Sigmoid colon (tissue), 7 donors: ENCODE data around the gene SULT4A1. TPM values are rescaled to one million over a fixed set of nuclear protein-coding genes. Genes with fewer than 3 reads are reported as not detected.
"Not testable (repeated sequence)": the region's sequence is repeated elsewhere in the genome, so short reads cannot be mapped to it uniquely, and the experiment has no call there.

Source experiments
- DNase-seq: peaks from one replicate; pipeline ENCODE4 v3.0.0-alpha.2; 2019
- H3K27ac ChIP-seq, 4 donors: fragments of 200-600 bp; sonication (generic); one replicate each; pipeline ENCODE4 v1.5.1; 2016 to 2019; ENCODE audit warnings: mild to moderate bottlenecking in 1 of 4
- H3K27me3 ChIP-seq, 3 donors: fragments of 200-600 bp; sonication (generic); one replicate each; pipeline ENCODE4 v1.5.1; 2019; ENCODE audit warnings: mild to moderate bottlenecking in 1 of 3
- H3K36me3 ChIP-seq, 4 donors: fragments of 200-600 bp; sonication (generic); one replicate each; pipeline ENCODE4 v1.5.1; 2016 to 2019
- H3K4me1 ChIP-seq, 4 donors: fragments of 200-600 bp; sonication (generic); one replicate each; pipeline ENCODE4 v1.5.1; 2017 to 2019
- H3K4me3 ChIP-seq, 4 donors: fragments of 200-600 bp; sonication (generic); one replicate each; pipeline ENCODE4 v1.5.1; 2017 to 2019; ENCODE audit warnings: mild to moderate bottlenecking in 2 of 4, moderate library complexity in 1 of 4
- H3K9me3 ChIP-seq, 4 donors: fragments of 200-600 bp in 3 of 4; sonication (generic) in 3 of 4; one replicate each; pipeline versions ENCODE4 v1.5.1 to v1.6.1; 2013 to 2019
- EP300 ChIP-seq, 4 donors: sonication (generic); formaldehyde crosslinking; IDR thresholded peaks; one replicate each; pipeline ENCODE4 v1.6.1; 2017; ENCODE audit warnings: antibody characterized with exemption in 4 of 4
- POLR2A ChIP-seq, 2 donors: fragments of 450-650 bp; IDR thresholded peaks; one replicate each; pipeline ENCODE4 v1.6.1; 2016; ENCODE audit warnings: antibody characterized with exemption in 2 of 2, mild to moderate bottlenecking in 2 of 2, moderate library complexity in 2 of 2
- POLR2AphosphoS5 ChIP-seq, 4 donors: sonication (generic); formaldehyde crosslinking; IDR thresholded peaks; one replicate each; pipeline ENCODE4 v1.6.1; 2017; ENCODE audit warnings: antibody characterized with exemption in 4 of 4
- WGBS, 2 donors: extraction: QIAGEN DNeasy Blood & Tissue Kit; methylation state at CpG; one replicate each; pipeline ENCODE4 v1.1.7; 2013; 5-methylcytosine and 5-hydroxymethylcytosine counted together
- intact Hi-C: fragments of 100-400 bp; cut with DNase I; formaldehyde crosslinking; loops from one replicate; pipeline ENCODE4 v1.15.1; 2023
- polyA plus RNA-seq, 3 donors: library from polyadenylated mRNA; stranded (reverse); fragments of 200-250 nt; gene quantifications; one replicate each; pipeline ENCODE4 v1.2.3, GENCODE V29; 2013
- total RNA-seq, 4 donors: library from RNA; depleted of rRNA; stranded (reverse); fragments of >200 nt; gene quantifications; one replicate each; pipeline ENCODE4 v1.1.0, GENCODE V29; 2016
- TF ChIP-seq, protein P1 (sequence below), 4 experiments: fragments of 450-650 bp in 3 of 4; fragments of 200-600 bp in 1 of 4; IDR thresholded peaks; one replicate each; pipeline ENCODE4 v1.5.1; 2016 to 2019; ENCODE audit warnings: antibody characterized with exemption in 4 of 4, mild to moderate bottlenecking in 3 of 4, moderate library complexity in 2 of 4
- donor health status: healthy with polysubstance abuse.
- donor health status: Bipolar disorder and iron deficiency.
- donor health status: healthy.

SULT4A1 gene
- total and polyA plus RNA-seq, 7 donors: 1.3 to 3.9 (median 2.2) TPM; not detected in 2

- Histone ChIP-seq H3K4me1 (no peaks in the 10 kb centered on the region), H3K27me3 (peaks cover 0 to 44% (median 12%) of the 10 kb centered on the region in 3 donors), H3K27ac (no peak overlapping the region), H3K9me3 (no peaks in the 10 kb centered on the region), H3K36me3 (no peaks in the 10 kb centered on the region), H3K4me3 (no peak overlapping the region)
- intact Hi-C loops: no loop called here
- DNase-seq: peak; percentile 21
- 55 to 69% methylated on average over 12 of the region's 12 CpGs for WGBS, 2 donors
- TF ChIP-seq, protein P1, sequence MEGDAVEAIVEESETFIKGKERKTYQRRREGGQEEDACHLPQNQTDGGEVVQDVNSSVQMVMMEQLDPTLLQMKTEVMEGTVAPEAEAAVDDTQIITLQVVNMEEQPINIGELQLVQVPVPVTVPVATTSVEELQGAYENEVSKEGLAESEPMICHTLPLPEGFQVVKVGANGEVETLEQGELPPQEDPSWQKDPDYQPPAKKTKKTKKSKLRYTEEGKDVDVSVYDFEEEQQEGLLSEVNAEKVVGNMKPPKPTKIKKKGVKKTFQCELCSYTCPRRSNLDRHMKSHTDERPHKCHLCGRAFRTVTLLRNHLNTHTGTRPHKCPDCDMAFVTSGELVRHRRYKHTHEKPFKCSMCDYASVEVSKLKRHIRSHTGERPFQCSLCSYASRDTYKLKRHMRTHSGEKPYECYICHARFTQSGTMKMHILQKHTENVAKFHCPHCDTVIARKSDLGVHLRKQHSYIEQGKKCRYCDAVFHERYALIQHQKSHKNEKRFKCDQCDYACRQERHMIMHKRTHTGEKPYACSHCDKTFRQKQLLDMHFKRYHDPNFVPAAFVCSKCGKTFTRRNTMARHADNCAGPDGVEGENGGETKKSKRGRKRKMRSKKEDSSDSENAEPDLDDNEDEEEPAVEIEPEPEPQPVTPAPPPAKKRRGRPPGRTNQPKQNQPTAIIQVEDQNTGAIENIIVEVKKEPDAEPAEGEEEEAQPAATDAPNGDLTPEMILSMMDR (IDR thresholded peaks at IDR 0.05): no peak
- TF ChIP-seq POLR2AphosphoS5 (IDR thresholded peaks at IDR 0.05) (no peak), EP300 (IDR thresholded peaks at IDR 0.05) (no peak), POLR2A (IDR thresholded peaks at IDR 0.05) (no peak)
These were observed 15.9 kb upstream of the SULT4A1 start for GRCh38 chr22:43878079-43878795.

DNA sequence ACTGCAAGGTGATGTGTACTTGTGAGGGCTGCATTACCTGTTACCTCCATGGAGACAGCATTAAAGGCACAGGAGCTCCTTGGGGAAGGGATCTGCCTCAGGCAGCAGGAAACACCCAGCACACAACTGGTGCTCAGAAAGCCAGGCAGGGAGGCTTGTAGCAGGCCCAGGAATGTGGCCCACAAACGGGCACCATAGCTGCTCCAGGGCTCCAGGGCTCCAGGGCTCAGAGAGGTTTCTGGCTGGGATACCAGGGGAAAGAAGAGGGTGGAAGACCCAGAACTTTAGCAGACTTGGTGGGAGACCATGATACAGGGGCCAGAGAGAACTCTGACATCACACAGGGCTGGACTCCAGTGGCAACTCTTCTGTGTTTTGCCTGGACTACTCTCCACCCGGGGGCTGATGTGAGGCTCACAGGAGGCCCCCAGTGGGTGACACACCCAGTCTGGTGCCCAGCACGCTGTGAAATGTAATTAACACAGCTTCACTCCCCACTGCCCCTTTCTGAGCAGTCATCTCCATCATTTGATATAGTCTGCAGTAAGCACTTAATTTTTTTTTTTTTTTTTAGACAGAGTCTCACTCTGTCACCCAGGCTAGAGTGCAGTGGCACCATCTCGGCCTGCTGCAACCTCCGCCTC lies 14.7 kb upstream of the SULT4A1 start:
- Histone ChIP-seq H3K4me1 (no peaks in the 10 kb centered on the region), H3K27me3 (peaks cover 0 to 44% (median 12%) of the 10 kb centered on the region in 3 donors), H3K4me3 (no peak overlapping the region), H3K9me3 (no peaks in the 10 kb centered on the region), H3K27ac (no peak overlapping the region), H3K36me3 (no peaks in the 10 kb centered on the region)
- TF ChIP-seq, protein P1 (IDR thresholded peaks at IDR 0.05): no peak
- TF ChIP-seq EP300 (IDR thresholded peaks at IDR 0.05) (no peak), POLR2A (IDR thresholded peaks at IDR 0.05) (no peak)
- intact Hi-C loops: no loop called here
- DNase-seq: peak; percentile 27
- 54 to 75% methylated on average over 5 of the region's 5 CpGs for WGBS, 2 donors

- no peak overlapping the region for H3K27ac ChIP-seq
- 88 to 94% methylated on average over 5 of the region's 5 CpGs for WGBS, 2 donors
- H3K36me3 ChIP-seq: no peaks in the 10 kb centered on the region
- no peaks in the 10 kb centered on the region for H3K9me3 ChIP-seq
- TF ChIP-seq EP300 (IDR thresholded peaks at IDR 0.05) (no peak), POLR2A (IDR thresholded peaks at IDR 0.05) (no peak), POLR2AphosphoS5 (IDR thresholded peaks at IDR 0.05) (no peak)
- TF ChIP-seq, protein P1 (IDR thresholded peaks at IDR 0.05): no peak
- no peak for DNase-seq
- no peak overlapping the region for H3K4me3 ChIP-seq
- intact Hi-C loops: no loop called here
- peaks cover 0 to 19% (median 0%) of the 10 kb centered on the region in 3 donors for H3K27me3 ChIP-seq
- H3K4me1 ChIP-seq: no peaks in the 10 kb centered on the region
These were observed 7.5 kb upstream of the SULT4A1 start for GRCh38 chr22:43869799-43870198.

DNA sequence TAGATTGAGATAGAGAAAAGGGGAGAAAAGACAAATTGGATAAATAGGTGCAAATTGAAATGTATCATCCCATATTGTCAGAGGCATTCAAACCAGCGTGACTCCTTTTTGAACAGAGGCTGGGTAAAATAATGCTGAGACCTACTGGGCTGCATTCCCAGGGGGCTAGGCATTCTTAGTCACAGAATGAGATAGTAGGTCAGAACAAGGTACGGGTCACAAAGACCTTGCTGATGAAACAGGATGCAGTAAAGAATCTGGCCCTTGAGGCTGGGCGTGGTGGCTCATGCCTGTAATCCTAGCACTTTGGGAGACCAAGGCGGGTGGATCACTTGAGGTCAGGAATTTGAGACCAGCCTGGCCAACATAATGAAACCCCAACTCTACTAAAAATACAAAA lies 6.7 kb upstream of the SULT4A1 start:
- H3K4me1 ChIP-seq, H3K36me3 ChIP-seq, DNase-seq, H3K27ac ChIP-seq, intact Hi-C loops, H3K4me3 ChIP-seq, H3K9me3 ChIP-seq: not testable (repeated sequence)
- peaks cover 0 to 19% (median 0%) of the 10 kb centered on the region in 3 donors for H3K27me3 ChIP-seq
- WGBS, 2 donors: 72 to 81% methylated on average over 4 of the region's 4 CpGs

DNA sequence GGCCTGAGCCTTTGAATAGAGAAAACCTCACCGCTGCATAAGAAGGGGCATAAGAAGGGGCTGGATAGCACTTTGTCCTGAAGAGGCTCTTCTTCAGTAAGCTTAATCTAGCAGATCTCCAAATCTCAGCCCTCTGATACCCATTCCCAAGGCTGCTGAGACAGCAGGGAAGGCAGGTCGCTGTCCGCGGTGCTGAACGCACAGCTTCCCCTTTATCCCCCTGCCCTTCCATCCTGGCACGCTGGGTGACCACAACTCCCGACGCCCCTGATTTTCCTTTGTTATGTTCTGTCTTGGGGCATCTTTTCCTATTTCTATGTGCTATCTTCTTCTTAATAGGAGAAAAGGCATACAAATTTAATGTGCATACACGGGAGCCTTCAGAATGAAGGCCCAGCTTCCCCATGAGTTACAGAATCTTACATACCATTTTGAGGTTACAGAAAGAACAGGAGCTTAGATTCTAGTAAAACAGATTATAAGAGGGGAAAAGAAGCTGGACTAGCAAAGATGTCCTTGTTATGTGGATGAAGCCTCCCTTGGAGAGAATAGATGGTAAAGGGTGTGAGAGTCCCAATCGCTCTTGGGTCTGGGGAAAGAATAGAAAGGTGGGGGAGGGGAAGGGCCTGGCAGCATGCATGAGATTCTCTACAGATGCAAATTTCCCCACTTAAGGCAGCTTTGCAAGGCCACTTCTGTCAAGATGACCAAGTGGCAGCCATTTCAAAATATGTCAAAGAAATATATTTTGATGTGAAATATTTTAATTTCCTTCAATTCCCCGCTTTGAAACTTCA lies 5.7 kb upstream of the SULT4A1 start:
- Histone ChIP-seq H3K4me3 (no peak overlapping the region), H3K4me1 (no peaks in the 10 kb centered on the region), H3K27me3 (peaks cover 0 to 26% (median 7%) of the 10 kb centered on the region in 3 donors), H3K9me3 (no peaks in the 10 kb centered on the region), H3K27ac (no peak overlapping the region), H3K36me3 (no peaks in the 10 kb centered on the region)
- TF ChIP-seq POLR2AphosphoS5 (IDR thresholded peaks at IDR 0.05) (no peak), EP300 (IDR thresholded peaks at IDR 0.05) (no peak)
- WGBS, 2 donors: 11% methylated on average over 11 of the region's 11 CpGs
- peak; percentile 54 for DNase-seq
- intact Hi-C loops: no loop called here
